SK-N-SH (cell line): ENCODE measurements around the gene IL31. TPM values are rescaled to one million over a fixed set of nuclear protein-coding genes. Genes with fewer than 3 reads are reported as not detected.

Source experiments
- CTCF ChIA-PET: fragments of 300-600, 350-600 bp; formaldehyde crosslinking; extraction: SDS; loops from one replicate; lab custom pipeline; 2021; lab: Yijun Ruan, JAX
- POLR2A ChIA-PET: fragments of 350-600 bp; sonication (Branson Sonifier 250); formaldehyde crosslinking; extraction: SDS; loops from one replicate; lab custom pipeline; 2020; ENCODE audit warnings: antibody characterized with exemption, inconsistent platforms; lab: Yijun Ruan, JAX
- DNase-seq: peaks from one replicate; pipeline ENCODE4 v3.0.0; 2012
- H2AFZ ChIP-seq: fragments of 200-600 bp; sonication (generic); 2 replicates; pipeline ENCODE4 v1.8.1; 2016; ENCODE audit warnings: antibody characterized with exemption, mild to moderate bottlenecking, low read depth
- H3F3A ChIP-seq: fragments of 200-600 bp; sonication (generic); replicated peaks from 2 replicates; pipeline ENCODE3; 2016; ENCODE audit warnings: antibody characterized with exemption, mild to moderate bottlenecking; ENCODE audit not compliant: insufficient read depth
- H3K27ac ChIP-seq, 2 experiments: fragments of 200-500 bp in 1 of 2; fragments of 200-600 bp in 1 of 2; sonication (Bioruptor generic) in 1 of 2; sonication (generic), shearing (Covaris generic) in 1 of 2; 2 replicates each; pipeline versions ENCODE4 v1.5.1 to v1.6.1; 2014 to 2016; ENCODE audit warnings: low read depth in 2 of 2, inconsistent platforms in 1 of 2, low read length in 1 of 2, mild to moderate bottlenecking in 1 of 2, mixed read lengths in 1 of 2
- H3K27me3 ChIP-seq: fragments of 200-600 bp; sonication (generic), shearing (Covaris generic); 2 replicates; pipeline ENCODE4 v1.6.1; 2016; ENCODE audit warnings: mixed run types; ENCODE audit not compliant: insufficient read depth
- H3K36me3 ChIP-seq, 2 experiments: fragments of 200-500 bp in 1 of 2; fragments of 200-600 bp in 1 of 2; sonication (Bioruptor generic) in 1 of 2; sonication (generic) in 1 of 2; replicated peaks in 1 of 2; 2 replicates each; pipeline versions ENCODE3 to v1.5.1; 2014 to 2016; ENCODE audit warnings: low read length in 1 of 2, mild to moderate bottlenecking in 1 of 2; ENCODE audit not compliant: insufficient read depth in 2 of 2, control insufficient read depth in 1 of 2
- H3K4me1 ChIP-seq, 2 experiments: fragments of 200-500 bp in 1 of 2; fragments of 200-600 bp in 1 of 2; sonication (Bioruptor generic) in 1 of 2; sonication (generic), shearing (Covaris generic) in 1 of 2; 2 replicates each; pipeline versions ENCODE4 v1.5.1 to v1.6.1; 2014 to 2016; ENCODE audit warnings: low read depth in 1 of 2, low read length in 1 of 2, mixed run types in 1 of 2; ENCODE audit not compliant: insufficient read depth in 2 of 2, control insufficient read depth in 1 of 2
- H3K4me2 ChIP-seq: fragments of 200-600 bp; sonication (generic), shearing (Covaris generic); 2 replicates; pipeline ENCODE4 v1.6.1; 2017; ENCODE audit warnings: mixed run types
- H3K4me3 ChIP-seq, 2 experiments: fragments of 200-500 bp in 1 of 2; fragments of 200-600 bp in 1 of 2; sonication (Bioruptor generic) in 1 of 2; sonication (generic), shearing (Covaris generic) in 1 of 2; 2 replicates each; pipeline versions ENCODE4 v1.5.1 to v1.8.1; 2014 to 2016; ENCODE audit warnings: low read depth in 2 of 2, inconsistent platforms in 1 of 2, low read length in 1 of 2, mild to moderate bottlenecking in 1 of 2, mixed read lengths in 1 of 2, moderate library complexity in 1 of 2
- H3K79me2 ChIP-seq: fragments of 200-600 bp; sonication (generic); 2 replicates; pipeline ENCODE4 v1.8.1; 2017; ENCODE audit warnings: mild to moderate bottlenecking; ENCODE audit not compliant: insufficient read depth
- H3K9ac ChIP-seq: fragments of 200-600 bp; sonication (generic); 2 replicates; pipeline ENCODE4 v1.6.1; 2017; ENCODE audit warnings: mixed run types
- H3K9me2 ChIP-seq: fragments of 200-600 bp; sonication (generic); 2 replicates; pipeline ENCODE4 v1.6.1; 2017; ENCODE audit warnings: mixed run types
- H3K9me3 ChIP-seq: fragments of 200-600 bp; sonication (generic); 2 replicates; pipeline ENCODE4 v1.6.1; 2017; ENCODE audit warnings: mixed run types, mild to moderate bottlenecking, moderate library complexity
- H4K20me1 ChIP-seq: fragments of 200-600 bp; sonication (generic); 2 replicates; pipeline ENCODE4 v1.6.1; 2017; ENCODE audit warnings: mild to moderate bottlenecking, mixed run types; ENCODE audit not compliant: insufficient read depth
- CHD2 ChIP-seq: fragments of 150-350 bp; IDR thresholded peaks from 2 replicates; pipeline ENCODE4 v1.6.1; 2018; ENCODE audit warnings: low read length; ENCODE audit not compliant: partially characterized antibody
- ELF1 ChIP-seq: IDR thresholded peaks from 2 replicates; pipeline ENCODE4 v1.4.0; 2012
- FOSL2 ChIP-seq: IDR thresholded peaks from 2 replicates; pipeline ENCODE4 v1.4.0; 2012; ENCODE audit warnings: low read depth, mild to moderate bottlenecking, moderate library complexity, borderline replicate concordance
- FOXJ3 ChIP-seq: sonication (generic); formaldehyde crosslinking; IDR thresholded peaks from 2 replicates; pipeline ENCODE4 v1.5.1; 2020; ENCODE audit warnings: mild to moderate bottlenecking, missing genetic modification reagents
- FOXM1 ChIP-seq: IDR thresholded peaks from 2 replicates; pipeline ENCODE4 v1.4.0; 2012; ENCODE audit warnings: low read depth, mild to moderate bottlenecking
- JUND ChIP-seq: IDR thresholded peaks from 2 replicates; pipeline ENCODE4 v1.4.0; 2012
- MEF2A ChIP-seq: IDR thresholded peaks from 2 replicates; pipeline ENCODE4 v1.4.0; 2012; ENCODE audit warnings: low read depth, borderline replicate concordance
- MXI1 ChIP-seq: IDR thresholded peaks from 2 replicates; pipeline ENCODE4 v1.6.1; 2012; ENCODE audit warnings: mild to moderate bottlenecking, low read depth, low read length, improper control_type of control experiment
- NRF1 ChIP-seq: IDR thresholded peaks from 2 replicates; pipeline ENCODE4 v1.6.1; 2012; ENCODE audit warnings: low read depth, mild to moderate bottlenecking, low read length
- POLR2AphosphoS5 ChIP-seq: IDR thresholded peaks from 2 replicates; pipeline ENCODE4 v1.6.1; 2012; ENCODE audit warnings: low read depth, low read length
- RFX5 ChIP-seq: IDR thresholded peaks from 2 replicates; pipeline ENCODE4 v1.6.1; 2012; ENCODE audit warnings: mild to moderate bottlenecking, improper control_type of control experiment, low read length
- RXRA ChIP-seq: IDR thresholded peaks from 2 replicates; pipeline ENCODE4 v1.4.0; 2012; ENCODE audit warnings: low read depth, mild to moderate bottlenecking, borderline replicate concordance
- SIN3A ChIP-seq: IDR thresholded peaks from 2 replicates; pipeline ENCODE4 v1.6.1; 2012; ENCODE audit warnings: low read depth, mild to moderate bottlenecking, low read length, moderate library complexity, borderline replicate concordance
- SMC3 ChIP-seq: IDR thresholded peaks from 2 replicates; pipeline ENCODE4 v1.6.1; 2012; ENCODE audit warnings: low read depth, low read length, improper control_type of control experiment
- TCF12 ChIP-seq: IDR thresholded peaks from 2 replicates; pipeline ENCODE4 v1.4.0; 2012
- TEAD4 ChIP-seq: IDR thresholded peaks from 2 replicates; pipeline ENCODE4 v1.4.0; 2012; ENCODE audit warnings: mild to moderate bottlenecking, borderline replicate concordance; ENCODE audit not compliant: insufficient read depth
- YY1 ChIP-seq: IDR thresholded peaks from 2 replicates; pipeline ENCODE4 v1.4.0; 2012; ENCODE audit warnings: low read depth, mild to moderate bottlenecking
- WGBS: methylation state at CpG from one replicate; pipeline ENCODE4 v1.1.6; 2017; ENCODE audit warnings: low lambda C conversion rate; 5-methylcytosine and 5-hydroxymethylcytosine counted together
- polyA plus RNA-seq, 3 experiments: library from polyadenylated mRNA; depleted of rRNA; stranded (reverse); fragments of >200 nt; gene quantifications; 2 replicates each; pipeline ENCODE4 v1.2.3, GENCODE V29; 2012
- TF ChIP-seq, protein P1 (sequence below): IDR thresholded peaks from 2 replicates; pipeline ENCODE4 v1.4.0; 2012; ENCODE audit warnings: low read depth
- TF ChIP-seq, protein P2 (sequence below): fragments of 150-350 bp; IDR thresholded peaks from 2 replicates; pipeline ENCODE4 v1.6.1; 2017; ENCODE audit warnings: antibody characterized with exemption, low read length, low read depth, borderline replicate concordance
- TF ChIP-seq, protein P3 (sequence below): IDR thresholded peaks from 2 replicates; pipeline ENCODE4 v1.4.0; 2012; ENCODE audit warnings: low read depth, borderline replicate concordance
- TF ChIP-seq, protein P4 (sequence below): fragments of 200-600 bp; sonication (generic); IDR thresholded peaks from 2 replicates; pipeline ENCODE4 v1.6.1; 2017; ENCODE audit warnings: antibody characterized with exemption, mild to moderate bottlenecking, moderate library complexity
- TF ChIP-seq, protein P5 (sequence below): IDR thresholded peaks from 2 replicates; pipeline ENCODE4 v1.6.1; 2012; ENCODE audit warnings: mild to moderate bottlenecking, low read depth, low read length, moderate library complexity

The IL31 gene
- polyA plus RNA-seq, 1 of the 3 experiments (the other 2 are of a cell fraction) = not detected

DNA sequence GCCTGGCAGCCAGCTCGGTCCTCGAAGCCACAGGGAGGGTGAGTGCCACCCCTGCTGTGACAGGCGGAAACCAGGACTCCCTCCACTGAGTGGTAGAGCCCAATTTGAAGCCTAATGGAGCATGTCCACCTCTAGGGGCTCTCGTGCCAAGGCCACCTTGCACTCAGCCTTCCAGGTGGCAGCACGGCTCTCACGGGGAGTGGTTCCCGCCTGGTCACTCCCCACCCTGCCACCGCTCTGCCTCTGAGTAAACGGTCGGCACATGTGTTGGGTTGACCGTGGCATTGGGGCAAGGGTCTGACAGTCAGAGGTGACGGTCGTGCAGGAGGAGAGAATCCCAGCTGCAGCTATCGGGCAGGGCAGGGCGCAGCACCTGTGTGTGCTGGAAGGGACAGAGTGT, 34.8 kb downstream of the IL31 start:
- Histone ChIP-seq H3K4me2 (no peak overlapping the region), H3F3A (no peaks in the 10 kb centered on the region), H3K9ac (no peak overlapping the region)
- no peak for DNase-seq
- no peak for TF ChIP-seq FOXM1
- no peak for TF ChIP-seq RFX5
- TF ChIP-seq MXI1 = no peak
- TF ChIP-seq, protein P1, sequence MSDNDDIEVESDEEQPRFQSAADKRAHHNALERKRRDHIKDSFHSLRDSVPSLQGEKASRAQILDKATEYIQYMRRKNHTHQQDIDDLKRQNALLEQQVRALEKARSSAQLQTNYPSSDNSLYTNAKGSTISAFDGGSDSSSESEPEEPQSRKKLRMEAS = no peak
- no peak for TF ChIP-seq RXRA
- no peak for TF ChIP-seq JUND
- no peak for TF ChIP-seq ELF1
- no peak for TF ChIP-seq FOXJ3 (CRISPR knock-in tag)
- TF ChIP-seq YY1 = no peak
- TF ChIP-seq, all 33 proteins: peak for 0
- H4K20me1 ChIP-seq = no peaks in the 10 kb centered on the region
- no peak overlapping the region for H3K27ac ChIP-seq
- no peaks in the 10 kb centered on the region for H3K9me3 ChIP-seq
- WGBS = 96% methylated on average over 12 of the region's 15 CpGs
- H3K36me3 ChIP-seq = peaks cover 12 to 53% of the 10 kb centered on the region in 2 experiments
- CTCF ChIA-PET = interaction anchor here (1.2 to 2.6 kb wide), 4 partner anchors 9 to 85 kb away, joined by 5 to 11 read pairs (median 8); no protein-coding TSS in a partner anchor
- POLR2A ChIA-PET = no interaction called here
- no peaks in the 10 kb centered on the region for H3K9me2 ChIP-seq
- H3K79me2 ChIP-seq = no peaks in the 10 kb centered on the region
- no peaks in the 10 kb centered on the region for H3K27me3 ChIP-seq
- H3K4me1 ChIP-seq = no peaks in the 10 kb centered on the region
- H3K4me3 ChIP-seq = no peak overlapping the region
- no peak overlapping the region for H2AFZ ChIP-seq

DNA sequence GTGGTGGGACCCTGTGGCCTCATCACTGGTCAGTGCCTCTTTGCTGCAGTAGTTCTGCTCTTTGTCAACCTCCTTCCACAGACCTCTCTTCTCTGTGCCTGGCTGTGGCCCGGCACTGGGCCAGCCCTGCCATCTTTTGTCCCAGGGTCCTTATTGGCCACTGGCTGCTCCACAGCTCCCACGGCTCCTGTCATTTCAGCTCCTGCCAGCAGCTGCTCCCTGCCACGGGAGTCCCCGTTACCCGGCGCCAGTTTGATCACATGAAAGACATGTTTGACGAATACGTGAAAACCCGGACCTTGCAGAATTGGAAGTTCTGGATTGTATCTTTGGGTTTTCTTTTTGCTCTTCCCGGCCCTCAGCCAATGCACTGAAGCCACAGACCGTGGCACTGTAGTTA, 35.4 kb downstream of the IL31 start:
- ChIA-PET POLR2A (interaction anchor here (0.8 kb wide), 1 partner anchor 10 kb away, joined by 3 read pairs; no protein-coding TSS in a partner anchor), CTCF (interaction anchor here (0.8 to 2.6 kb wide), 7 partner anchors 9 to 217 kb away, joined by 3 to 11 read pairs (median 5); no protein-coding TSS in a partner anchor)
- 95% methylated on average over 11 of the region's 11 CpGs for WGBS

More for the DNA sequence above, 35.4 kb downstream of the IL31 start:
- Histone ChIP-seq H2AFZ (no peak overlapping the region), H3K36me3 (peaks cover 16 to 53% of the 10 kb centered on the region in 2 experiments), H3K9me3 (no peaks in the 10 kb centered on the region), H3K79me2 (no peaks in the 10 kb centered on the region), H3K27ac (no peak overlapping the region), H3F3A (no peaks in the 10 kb centered on the region), H3K9me2 (no peaks in the 10 kb centered on the region), H3K9ac (no peak overlapping the region), H3K4me2 (no peak overlapping the region), H3K4me1 (no peaks in the 10 kb centered on the region), H3K4me3 (no peak overlapping the region), H3K27me3 (no peaks in the 10 kb centered on the region), H4K20me1 (no peaks in the 10 kb centered on the region)
- TF ChIP-seq, protein P2, sequence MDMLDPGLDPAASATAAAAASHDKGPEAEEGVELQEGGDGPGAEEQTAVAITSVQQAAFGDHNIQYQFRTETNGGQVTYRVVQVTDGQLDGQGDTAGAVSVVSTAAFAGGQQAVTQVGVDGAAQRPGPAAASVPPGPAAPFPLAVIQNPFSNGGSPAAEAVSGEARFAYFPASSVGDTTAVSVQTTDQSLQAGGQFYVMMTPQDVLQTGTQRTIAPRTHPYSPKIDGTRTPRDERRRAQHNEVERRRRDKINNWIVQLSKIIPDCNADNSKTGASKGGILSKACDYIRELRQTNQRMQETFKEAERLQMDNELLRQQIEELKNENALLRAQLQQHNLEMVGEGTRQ = no peak
- TF ChIP-seq SMC3 = no peak
- no peak for TF ChIP-seq RXRA
- TF ChIP-seq, protein P3, sequence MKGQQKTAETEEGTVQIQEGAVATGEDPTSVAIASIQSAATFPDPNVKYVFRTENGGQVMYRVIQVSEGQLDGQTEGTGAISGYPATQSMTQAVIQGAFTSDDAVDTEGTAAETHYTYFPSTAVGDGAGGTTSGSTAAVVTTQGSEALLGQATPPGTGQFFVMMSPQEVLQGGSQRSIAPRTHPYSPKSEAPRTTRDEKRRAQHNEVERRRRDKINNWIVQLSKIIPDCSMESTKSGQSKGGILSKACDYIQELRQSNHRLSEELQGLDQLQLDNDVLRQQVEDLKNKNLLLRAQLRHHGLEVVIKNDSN = no peak
- no peak for TF ChIP-seq SIN3A
- no peak for TF ChIP-seq POLR2AphosphoS5
- TF ChIP-seq CHD2 = no peak
- TF ChIP-seq, protein P1 = no peak
- TF ChIP-seq, protein P4, sequence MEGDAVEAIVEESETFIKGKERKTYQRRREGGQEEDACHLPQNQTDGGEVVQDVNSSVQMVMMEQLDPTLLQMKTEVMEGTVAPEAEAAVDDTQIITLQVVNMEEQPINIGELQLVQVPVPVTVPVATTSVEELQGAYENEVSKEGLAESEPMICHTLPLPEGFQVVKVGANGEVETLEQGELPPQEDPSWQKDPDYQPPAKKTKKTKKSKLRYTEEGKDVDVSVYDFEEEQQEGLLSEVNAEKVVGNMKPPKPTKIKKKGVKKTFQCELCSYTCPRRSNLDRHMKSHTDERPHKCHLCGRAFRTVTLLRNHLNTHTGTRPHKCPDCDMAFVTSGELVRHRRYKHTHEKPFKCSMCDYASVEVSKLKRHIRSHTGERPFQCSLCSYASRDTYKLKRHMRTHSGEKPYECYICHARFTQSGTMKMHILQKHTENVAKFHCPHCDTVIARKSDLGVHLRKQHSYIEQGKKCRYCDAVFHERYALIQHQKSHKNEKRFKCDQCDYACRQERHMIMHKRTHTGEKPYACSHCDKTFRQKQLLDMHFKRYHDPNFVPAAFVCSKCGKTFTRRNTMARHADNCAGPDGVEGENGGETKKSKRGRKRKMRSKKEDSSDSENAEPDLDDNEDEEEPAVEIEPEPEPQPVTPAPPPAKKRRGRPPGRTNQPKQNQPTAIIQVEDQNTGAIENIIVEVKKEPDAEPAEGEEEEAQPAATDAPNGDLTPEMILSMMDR = no peak
- TF ChIP-seq, protein P5, sequence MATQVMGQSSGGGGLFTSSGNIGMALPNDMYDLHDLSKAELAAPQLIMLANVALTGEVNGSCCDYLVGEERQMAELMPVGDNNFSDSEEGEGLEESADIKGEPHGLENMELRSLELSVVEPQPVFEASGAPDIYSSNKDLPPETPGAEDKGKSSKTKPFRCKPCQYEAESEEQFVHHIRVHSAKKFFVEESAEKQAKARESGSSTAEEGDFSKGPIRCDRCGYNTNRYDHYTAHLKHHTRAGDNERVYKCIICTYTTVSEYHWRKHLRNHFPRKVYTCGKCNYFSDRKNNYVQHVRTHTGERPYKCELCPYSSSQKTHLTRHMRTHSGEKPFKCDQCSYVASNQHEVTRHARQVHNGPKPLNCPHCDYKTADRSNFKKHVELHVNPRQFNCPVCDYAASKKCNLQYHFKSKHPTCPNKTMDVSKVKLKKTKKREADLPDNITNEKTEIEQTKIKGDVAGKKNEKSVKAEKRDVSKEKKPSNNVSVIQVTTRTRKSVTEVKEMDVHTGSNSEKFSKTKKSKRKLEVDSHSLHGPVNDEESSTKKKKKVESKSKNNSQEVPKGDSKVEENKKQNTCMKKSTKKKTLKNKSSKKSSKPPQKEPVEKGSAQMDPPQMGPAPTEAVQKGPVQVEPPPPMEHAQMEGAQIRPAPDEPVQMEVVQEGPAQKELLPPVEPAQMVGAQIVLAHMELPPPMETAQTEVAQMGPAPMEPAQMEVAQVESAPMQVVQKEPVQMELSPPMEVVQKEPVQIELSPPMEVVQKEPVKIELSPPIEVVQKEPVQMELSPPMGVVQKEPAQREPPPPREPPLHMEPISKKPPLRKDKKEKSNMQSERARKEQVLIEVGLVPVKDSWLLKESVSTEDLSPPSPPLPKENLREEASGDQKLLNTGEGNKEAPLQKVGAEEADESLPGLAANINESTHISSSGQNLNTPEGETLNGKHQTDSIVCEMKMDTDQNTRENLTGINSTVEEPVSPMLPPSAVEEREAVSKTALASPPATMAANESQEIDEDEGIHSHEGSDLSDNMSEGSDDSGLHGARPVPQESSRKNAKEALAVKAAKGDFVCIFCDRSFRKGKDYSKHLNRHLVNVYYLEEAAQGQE = no peak
- no peak for TF ChIP-seq MEF2A
- no peak for TF ChIP-seq FOSL2
- TF ChIP-seq TEAD4 = no peak
- no peak for TF ChIP-seq ELF1
- no peak for TF ChIP-seq YY1
- no peak for TF ChIP-seq TCF12
- no peak for TF ChIP-seq NRF1
- no peak for DNase-seq
